Keratinocyte (primary cell): ENCODE data around the gene SASH1. TPM values are rescaled to one million over a fixed set of nuclear protein-coding genes. Genes with fewer than 3 reads are reported as not detected.

Source experiments
- DNase-seq: peaks from one replicate; pipeline ENCODE4 v3.0.0-alpha.2; 2011; ENCODE audit warnings: low read depth, missing footprints, low spot score
- FAIRE-seq: peaks from 2 replicates; lab custom pipeline; 2011; peaks lifted over from hg19 to GRCh38; lab: Jason Lieb, UNC
- H2AFZ ChIP-seq: 2 replicates; pipeline ENCODE4 v1.6.0; 2012; ENCODE audit warnings: low read length, control low read depth, inconsistent platforms; ENCODE audit not compliant: control insufficient read depth
- H3K27ac ChIP-seq: 2 replicates; pipeline ENCODE4 v1.5.1; 2011; ENCODE audit warnings: low read length; ENCODE audit not compliant: control insufficient read depth, insufficient read depth
- H3K27me3 ChIP-seq: 3 replicates; pipeline ENCODE4 v1.6.0; 2011; ENCODE audit warnings: low read length; ENCODE audit not compliant: control insufficient read depth, insufficient read depth; ENCODE audit errors: extremely low read depth
- H3K36me3 ChIP-seq, 2 experiments: 2 replicates in 1 of 2; 3 replicates in 1 of 2; pipeline ENCODE4 v1.5.1; 2011; ENCODE audit warnings: low read length in 2 of 2, mild to moderate bottlenecking in 1 of 2; ENCODE audit not compliant: control insufficient read depth in 2 of 2, insufficient read depth in 2 of 2; ENCODE audit errors: extremely low read depth in 1 of 2
- H3K4me1 ChIP-seq: 3 replicates; pipeline ENCODE4 v1.5.1; 2011; ENCODE audit warnings: low read length; ENCODE audit not compliant: control insufficient read depth, insufficient read depth; ENCODE audit errors: extremely low read depth
- H3K4me2 ChIP-seq: 3 replicates; pipeline ENCODE4 v1.6.0; 2011; ENCODE audit warnings: low read depth, low read length; ENCODE audit not compliant: control insufficient read depth, insufficient read depth; ENCODE audit errors: extremely low read depth
- H3K4me3 ChIP-seq, 3 experiments: fragments of 200-600 bp in 1 of 3; sonication (generic) in 1 of 3; 2 replicates in 2 of 3; 3 replicates in 1 of 3; pipeline ENCODE4 v1.5.1; 2011 to 2016; ENCODE audit warnings: low read length in 3 of 3, mild to moderate bottlenecking in 3 of 3, control low read depth in 2 of 3, inconsistent platforms in 1 of 3, low read depth in 1 of 3, mixed read lengths in 1 of 3, mixed run types in 1 of 3, moderate library complexity in 1 of 3; ENCODE audit not compliant: control insufficient read depth in 2 of 3, insufficient read depth in 2 of 3; ENCODE audit errors: extremely low read depth in 1 of 3
- H3K79me2 ChIP-seq: 2 replicates; pipeline ENCODE4 v1.6.0; 2012; ENCODE audit warnings: low read length; ENCODE audit not compliant: control insufficient read depth, insufficient read depth
- H3K9ac ChIP-seq: 3 replicates; pipeline ENCODE4 v1.6.0; 2011; ENCODE audit warnings: low read length; ENCODE audit not compliant: control insufficient read depth, insufficient read depth; ENCODE audit errors: extremely low read depth
- H3K9me1 ChIP-seq: 3 replicates; pipeline ENCODE4 v1.6.0; 2011; ENCODE audit warnings: low read length; ENCODE audit not compliant: control insufficient read depth, insufficient read depth; ENCODE audit errors: extremely low read depth
- H3K9me3 ChIP-seq: 2 replicates; pipeline ENCODE4 v1.5.1; 2012; ENCODE audit warnings: low read depth, low read length; ENCODE audit not compliant: control insufficient read depth
- H4K20me1 ChIP-seq: 3 replicates; pipeline ENCODE4 v1.6.0; 2011; ENCODE audit warnings: low read length; ENCODE audit not compliant: control insufficient read depth, insufficient read depth; ENCODE audit errors: extremely low read depth
- EZH2 ChIP-seq: IDR thresholded peaks from one replicate; pipeline ENCODE4 v1.6.1; 2012; ENCODE audit warnings: inconsistent platforms, mild to moderate bottlenecking, low read length, moderate library complexity
- dilution Hi-C: fragments of 300-500 bp; cut with MboI; formaldehyde crosslinking; loops from one replicate; pipeline ENCODE4 v1.7.0; 2020; ENCODE audit warnings: low sequenced_read_pairs; ENCODE audit not compliant: extremely low pct_ligation_motif_present
- polyA plus RNA-seq, 5 experiments: library from polyadenylated mRNA; depleted of rRNA in 3 of 5; stranded (reverse) in 3 of 5; stranded (forward) in 1 of 5; unstranded in 1 of 5; fragments of >200 nt; gene quantifications; 1 replicate in 1 of 5; 2 replicates in 3 of 5; 3 replicates in 1 of 5; pipeline versions ENCODE4 v1.2.1 to v1.2.3, GENCODE V29; 2011 to 2012; ENCODE audit warnings: missing spikeins in 2 of 5, low read depth in 1 of 5, low replicate concordance in 1 of 5
- TF ChIP-seq, protein P1 (sequence below), 3 experiments: IDR thresholded peaks in 1 of 3; conservative IDR thresholded peaks in 1 of 3; optimal IDR thresholded peaks in 1 of 3; 2 replicates in 2 of 3; 3 replicates in 1 of 3; pipeline versions ENCODE3 to v1.5.1; 2011; ENCODE audit warnings: low read length in 3 of 3, mild to moderate bottlenecking in 3 of 3, moderate library complexity in 2 of 3, control low read depth in 1 of 3, inconsistent platforms in 1 of 3; ENCODE audit not compliant: insufficient read depth in 2 of 3; ENCODE audit errors: extremely low read depth in 1 of 3

SASH1 gene
- polyA plus RNA-seq, 1 donor (not counting 4 experiments of a cell fraction or from before 2014, with no cell fraction given), result 4.4 TPM

DNA sequence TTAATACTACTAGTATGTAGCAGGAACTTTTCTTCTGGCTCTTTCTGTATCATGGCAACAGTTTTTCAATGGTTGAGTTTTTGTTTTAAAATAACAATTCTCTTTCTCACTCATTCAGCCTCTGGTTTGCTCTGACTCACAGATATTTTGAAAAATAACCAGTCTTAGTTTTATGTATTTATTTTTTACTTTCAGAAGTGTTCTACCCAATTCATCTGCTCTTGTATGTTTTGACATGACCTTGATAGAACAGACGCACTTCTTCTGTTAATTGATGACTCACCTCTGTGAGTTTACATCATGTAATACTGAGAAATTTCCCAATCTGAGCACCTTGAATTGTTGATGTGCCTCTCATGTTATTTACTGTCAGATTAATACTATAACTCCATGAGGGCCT lies 178.9 kb downstream of the SASH1 start:
- Histone ChIP-seq H3K36me3 (peaks cover 3 to 7% of the 10 kb centered on the region in 2 experiments), H3K79me2 (no peaks in the 10 kb centered on the region), H3K9ac (no peak overlapping the region), H4K20me1 (no peaks in the 10 kb centered on the region), H3K9me1 (no peaks in the 10 kb centered on the region), H3K9me3 (no peaks in the 10 kb centered on the region), H2AFZ (no peak overlapping the region), H3K4me1 (peaks cover 9% of the 10 kb centered on the region), H3K27me3 (no peaks in the 10 kb centered on the region), H3K4me3 (no peak overlapping the region), H3K27ac (peak overlapping the region; percentile 42), H3K4me2 (peak overlapping the region; percentile 6)
- no peak for DNase-seq
- no peak for FAIRE-seq
- TF ChIP-seq EZH2, result no peak
- TF ChIP-seq, protein P1, sequence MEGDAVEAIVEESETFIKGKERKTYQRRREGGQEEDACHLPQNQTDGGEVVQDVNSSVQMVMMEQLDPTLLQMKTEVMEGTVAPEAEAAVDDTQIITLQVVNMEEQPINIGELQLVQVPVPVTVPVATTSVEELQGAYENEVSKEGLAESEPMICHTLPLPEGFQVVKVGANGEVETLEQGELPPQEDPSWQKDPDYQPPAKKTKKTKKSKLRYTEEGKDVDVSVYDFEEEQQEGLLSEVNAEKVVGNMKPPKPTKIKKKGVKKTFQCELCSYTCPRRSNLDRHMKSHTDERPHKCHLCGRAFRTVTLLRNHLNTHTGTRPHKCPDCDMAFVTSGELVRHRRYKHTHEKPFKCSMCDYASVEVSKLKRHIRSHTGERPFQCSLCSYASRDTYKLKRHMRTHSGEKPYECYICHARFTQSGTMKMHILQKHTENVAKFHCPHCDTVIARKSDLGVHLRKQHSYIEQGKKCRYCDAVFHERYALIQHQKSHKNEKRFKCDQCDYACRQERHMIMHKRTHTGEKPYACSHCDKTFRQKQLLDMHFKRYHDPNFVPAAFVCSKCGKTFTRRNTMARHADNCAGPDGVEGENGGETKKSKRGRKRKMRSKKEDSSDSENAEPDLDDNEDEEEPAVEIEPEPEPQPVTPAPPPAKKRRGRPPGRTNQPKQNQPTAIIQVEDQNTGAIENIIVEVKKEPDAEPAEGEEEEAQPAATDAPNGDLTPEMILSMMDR (optimal IDR thresholded peaks at IDR 0.05 in 1 of 3, IDR thresholded peaks at IDR 0.05 in 1 of 3, conservative IDR thresholded peaks at IDR 0.05 in 1 of 3; ENCODE audit: extremely low read depth in 1 of 3, insufficient read depth in 2 of 3, low read length in 3 of 3), result no peak
- dilution Hi-C loops, result no loop called here

DNA sequence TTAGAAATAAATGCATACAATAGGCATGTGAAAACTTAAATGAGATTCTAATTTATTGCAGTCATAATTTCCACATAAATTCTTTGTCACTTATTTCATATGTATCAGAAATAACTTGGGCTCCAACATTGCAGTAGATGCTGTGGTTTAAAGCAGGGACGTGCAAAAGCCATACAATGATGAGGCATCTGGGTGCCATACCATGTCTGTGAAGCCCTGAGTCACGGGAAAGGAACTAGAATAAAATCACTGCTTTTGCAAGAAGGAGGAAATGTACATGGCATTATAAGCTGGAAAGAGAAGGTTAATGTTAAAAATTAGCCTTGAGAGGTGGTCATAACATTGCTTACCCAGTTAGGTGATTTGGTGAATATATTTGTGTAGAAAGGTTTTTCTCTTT lies 180.4 kb downstream of the SASH1 start:
- H3K27me3 ChIP-seq, result no peaks in the 10 kb centered on the region
- no peaks in the 10 kb centered on the region for H3K9me3 ChIP-seq
- peaks cover 3 to 9% of the 10 kb centered on the region in 2 experiments for H3K36me3 ChIP-seq
- no peak for FAIRE-seq
- H3K79me2 ChIP-seq, result no peaks in the 10 kb centered on the region
- H3K4me3 ChIP-seq, result no peak overlapping the region
- H3K4me1 ChIP-seq, result peaks cover 6% of the 10 kb centered on the region
- H3K4me2 ChIP-seq, result no peak overlapping the region
- dilution Hi-C loops, result no loop called here
- no peaks in the 10 kb centered on the region for H3K9me1 ChIP-seq
- no peaks in the 10 kb centered on the region for H4K20me1 ChIP-seq
- no peak overlapping the region for H2AFZ ChIP-seq
- H3K27ac ChIP-seq, result no peak overlapping the region
- H3K9ac ChIP-seq, result no peak overlapping the region
- no peak for DNase-seq
- TF ChIP-seq EZH2, result no peak
- TF ChIP-seq, protein P1 (optimal IDR thresholded peaks at IDR 0.05 in 1 of 3, IDR thresholded peaks at IDR 0.05 in 1 of 3, conservative IDR thresholded peaks at IDR 0.05 in 1 of 3; ENCODE audit: extremely low read depth in 1 of 3, insufficient read depth in 2 of 3, low read length in 3 of 3), result no peak
